Measurements from ENCODE around the gene MC4R. TPM values are rescaled to one million over a fixed set of nuclear protein-coding genes. Genes with fewer than 3 reads are reported as not detected.

MC4R gene
- 14.8 TPM for total RNA-seq

GRCh38 chr18:60372596-60372995, at the start of gene MC4R:
Gene MC4R (minus strand): TSS chr18:60372775. CDS start chr18:60372349, 426 bp downstream.

